Activated naive CD8-positive, alpha-beta T cell treated with anti-CD3 and anti-CD28 coated beads, Interleukin-2, amount 50 U/mL, for 16 hours (primary cell): Measurements from ENCODE around the gene CYSRT1.
A peak's percentile ranks its signal among the peaks of the same experiment; 100 is the strongest.
"Not testable (repeated sequence)": the region's sequence is repeated elsewhere in the genome, so short reads cannot be mapped to it uniquely, and the experiment has no call there.

Source experiments
- DNase-seq: peaks from one replicate; pipeline ENCODE4 v3.0.0-alpha.2; 2020; ENCODE audit warnings: low read depth, low spot score

CYSRT1 gene

GRCh38 chr9:137237759-137238726 is 13.1 kb downstream of the CYSRT1 start:
- DNase-seq: no peak

- DNase-seq: not testable (repeated sequence)
Observed at GRCh38 chr9:137239541-137240200, 14.7 kb downstream of the CYSRT1 start.

- DNase-seq: peak; percentile 46
Observed at GRCh38 chr9:137240318-137240840, 15.4 kb downstream of the CYSRT1 start.

DNA sequence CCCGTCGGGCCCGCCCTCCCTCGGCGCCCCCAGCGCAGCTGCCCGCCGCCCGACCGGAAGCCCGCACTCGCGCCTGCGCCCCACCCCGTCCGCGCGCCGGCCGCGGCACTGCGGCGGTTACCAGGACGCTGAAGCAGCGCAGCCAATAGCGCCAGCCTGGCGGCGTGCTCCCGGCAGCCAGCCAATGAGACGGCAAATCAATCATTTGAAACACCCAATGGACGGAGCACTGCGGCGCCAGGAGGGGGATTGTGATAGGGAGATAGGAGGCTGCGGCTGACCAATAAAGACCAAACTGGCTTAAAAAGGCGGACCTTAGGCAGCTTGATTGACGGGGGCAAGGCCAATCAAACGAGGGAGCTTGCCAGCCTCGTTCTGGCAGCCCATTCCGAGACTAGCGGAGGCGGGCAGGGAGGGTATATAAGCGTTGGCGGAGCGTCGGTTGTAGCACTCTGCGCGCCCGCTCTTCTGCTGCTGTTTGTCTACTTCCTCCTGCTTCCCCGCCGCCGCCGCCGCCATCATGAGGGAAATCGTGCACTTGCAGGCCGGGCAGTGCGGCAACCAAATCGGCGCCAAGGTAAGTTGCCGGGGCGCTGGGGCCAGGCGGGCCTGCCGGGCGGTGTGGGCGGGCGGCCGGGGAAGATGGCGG is 16.0 kb downstream of the CYSRT1 start, which contains the start of gene TUBB4B:
Gene TUBB4B (plus strand): TSS at position 447 of the 649 bp plus-strand sequence. CDS start 74 bp downstream, at position 521.
- peak; percentile 90 for DNase-seq

DNA sequence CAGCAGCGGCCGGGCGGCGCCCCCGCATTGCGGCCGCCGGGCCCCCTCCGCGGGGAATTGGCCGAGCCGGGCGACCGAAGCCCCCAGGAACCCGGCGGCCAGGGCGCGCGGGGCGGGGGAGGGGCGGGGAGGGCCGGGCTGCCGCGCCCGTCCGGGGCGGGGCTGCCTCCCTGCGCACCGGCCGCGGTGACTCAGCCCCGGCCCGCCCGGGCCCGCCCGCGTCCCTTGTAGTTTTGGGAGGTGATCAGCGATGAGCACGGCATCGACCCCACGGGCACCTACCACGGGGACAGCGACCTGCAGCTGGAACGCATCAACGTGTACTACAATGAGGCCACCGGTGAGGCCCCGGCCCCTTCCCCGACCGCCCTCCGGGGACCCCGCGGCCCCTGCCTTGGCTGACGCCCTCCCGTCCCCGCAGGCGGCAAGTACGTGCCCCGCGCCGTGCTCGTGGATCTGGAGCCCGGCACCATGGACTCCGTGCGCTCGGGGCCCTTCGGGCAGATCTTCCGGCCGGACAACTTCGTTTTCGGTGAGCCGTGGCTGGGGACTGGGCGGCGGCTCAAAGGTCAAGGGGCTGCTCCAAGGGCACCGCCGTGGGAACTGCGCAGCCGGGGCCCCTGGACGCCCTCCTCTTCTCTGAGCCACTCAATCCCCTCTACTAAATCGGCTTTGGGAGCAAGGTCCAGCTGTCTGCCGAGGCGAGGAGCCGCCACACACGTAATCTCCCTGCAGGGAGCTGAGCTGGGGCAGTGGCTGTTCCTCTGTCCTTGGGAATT is 16.7 kb downstream of the CYSRT1 start:
- DNase-seq: peak; percentile 42

GRCh38 chr9:137242269-137243203 is 17.6 kb downstream of the CYSRT1 start:
- DNase-seq: no peak

DNA sequence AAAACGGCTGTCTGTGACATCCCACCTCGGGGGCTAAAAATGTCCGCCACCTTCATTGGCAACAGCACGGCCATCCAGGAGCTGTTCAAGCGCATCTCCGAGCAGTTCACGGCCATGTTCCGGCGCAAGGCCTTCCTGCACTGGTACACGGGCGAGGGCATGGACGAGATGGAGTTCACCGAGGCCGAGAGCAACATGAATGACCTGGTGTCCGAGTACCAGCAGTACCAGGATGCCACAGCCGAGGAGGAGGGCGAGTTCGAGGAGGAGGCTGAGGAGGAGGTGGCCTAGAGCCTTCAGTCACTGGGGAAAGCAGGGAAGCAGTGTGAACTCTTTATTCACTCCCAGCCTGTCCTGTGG is 18.3 kb downstream of the CYSRT1 start:
- not testable (repeated sequence) for DNase-seq

- DNase-seq: no peak
Observed at GRCh38 chr9:137243626-137244485, 18.9 kb downstream of the CYSRT1 start.

- no peak for DNase-seq
Observed at GRCh38 chr9:137244486-137245449, 19.8 kb downstream of the CYSRT1 start.

DNA sequence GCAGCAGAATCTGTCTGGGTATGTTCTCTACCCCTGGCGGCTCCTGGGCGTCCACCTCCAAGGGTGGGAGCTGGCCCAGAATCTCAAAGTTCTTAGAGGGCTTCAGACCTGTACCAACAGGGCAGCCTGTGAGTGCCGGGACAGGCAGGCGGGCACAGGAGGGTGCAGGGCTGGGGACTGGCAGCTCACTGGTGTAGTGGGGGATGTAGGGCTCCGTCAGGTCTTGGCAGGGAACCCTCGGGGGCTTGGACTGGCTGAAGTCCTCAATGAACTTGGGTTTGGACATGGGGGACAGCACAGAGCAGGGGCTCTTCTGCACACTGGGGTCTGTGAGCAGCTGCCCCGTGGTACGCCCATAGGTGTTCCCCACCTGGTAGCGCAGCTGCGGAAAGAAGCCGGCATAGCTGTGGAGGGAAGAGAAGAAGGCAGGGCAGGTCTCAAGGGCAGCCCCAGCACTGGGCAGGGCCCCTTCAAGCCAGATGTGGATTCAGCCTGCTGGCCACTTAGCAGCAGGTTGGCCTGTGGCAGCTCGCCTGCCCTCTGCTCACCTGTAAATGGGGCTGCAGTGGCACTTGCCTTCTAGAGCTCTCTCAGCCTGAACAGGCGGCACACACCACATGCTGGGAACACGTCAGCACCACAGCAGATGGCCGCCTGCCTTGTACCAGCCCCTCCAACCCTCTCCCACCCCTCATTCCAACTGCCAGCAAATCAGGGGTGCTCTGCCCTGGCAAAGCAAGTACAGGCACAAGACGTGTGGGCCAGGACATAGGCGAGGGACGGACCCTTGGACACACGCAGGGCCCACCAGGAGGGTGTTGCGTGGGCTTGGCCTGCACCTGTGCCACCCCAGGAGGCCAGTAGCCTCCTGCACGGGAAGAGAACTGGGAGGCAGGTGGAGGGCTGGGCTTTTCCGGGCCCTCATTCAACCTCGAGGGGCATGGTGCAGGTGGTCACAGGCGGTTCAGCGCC is 20.8 kb downstream of the CYSRT1 start:
- DNase-seq: no peak

- no peak for DNase-seq
Observed at GRCh38 chr9:137247135-137247915, 22.4 kb downstream of the CYSRT1 start.

GRCh38 chr9:137247916-137248175 is 22.9 kb downstream of the CYSRT1 start:
- no peak for DNase-seq

GRCh38 chr9:137250329-137251193 is 25.6 kb downstream of the CYSRT1 start:
- DNase-seq: no peak

- DNase-seq: no peak
Observed at GRCh38 chr9:137251194-137251461, 26.2 kb downstream of the CYSRT1 start, which contains the start of gene STPG3. Gene STPG3 (plus strand): TSS chr9:137251286. CDS start chr9:137251287, 1 bp downstream.
